SK-N-SH (cell line): Measurements from ENCODE around the gene WIPF2. TPM values are rescaled to one million over a fixed set of nuclear protein-coding genes. Genes with fewer than 3 reads are reported as not detected.
A peak's percentile ranks its signal among the peaks of the same experiment; 100 is the strongest.

Experiments
- CTCF ChIA-PET: fragments of 300-600, 350-600 bp; formaldehyde crosslinking; extraction: SDS; loops from one replicate; lab custom pipeline; 2021; lab: Yijun Ruan, JAX
- POLR2A ChIA-PET: fragments of 350-600 bp; sonication (Branson Sonifier 250); formaldehyde crosslinking; extraction: SDS; loops from one replicate; lab custom pipeline; 2020; ENCODE audit warnings: antibody characterized with exemption, inconsistent platforms; lab: Yijun Ruan, JAX
- DNase-seq: peaks from one replicate; pipeline ENCODE4 v3.0.0; 2012
- H2AFZ ChIP-seq: fragments of 200-600 bp; sonication (generic); 2 replicates; pipeline ENCODE4 v1.8.1; 2016; ENCODE audit warnings: antibody characterized with exemption, mild to moderate bottlenecking, low read depth
- H3F3A ChIP-seq: fragments of 200-600 bp; sonication (generic); replicated peaks from 2 replicates; pipeline ENCODE3; 2016; ENCODE audit warnings: antibody characterized with exemption, mild to moderate bottlenecking; ENCODE audit not compliant: insufficient read depth
- H3K27ac ChIP-seq, 2 experiments: fragments of 200-500 bp in 1 of 2; fragments of 200-600 bp in 1 of 2; sonication (Bioruptor generic) in 1 of 2; sonication (generic), shearing (Covaris generic) in 1 of 2; 2 replicates each; pipeline versions ENCODE4 v1.5.1 to v1.6.1; 2014 to 2016; ENCODE audit warnings: low read depth in 2 of 2, inconsistent platforms in 1 of 2, low read length in 1 of 2, mild to moderate bottlenecking in 1 of 2, mixed read lengths in 1 of 2
- H3K27me3 ChIP-seq: fragments of 200-600 bp; sonication (generic), shearing (Covaris generic); 2 replicates; pipeline ENCODE4 v1.6.1; 2016; ENCODE audit warnings: mixed run types; ENCODE audit not compliant: insufficient read depth
- H3K36me3 ChIP-seq, 2 experiments: fragments of 200-500 bp in 1 of 2; fragments of 200-600 bp in 1 of 2; sonication (Bioruptor generic) in 1 of 2; sonication (generic) in 1 of 2; replicated peaks in 1 of 2; 2 replicates each; pipeline versions ENCODE3 to v1.5.1; 2014 to 2016; ENCODE audit warnings: low read length in 1 of 2, mild to moderate bottlenecking in 1 of 2; ENCODE audit not compliant: insufficient read depth in 2 of 2, control insufficient read depth in 1 of 2
- H3K4me1 ChIP-seq, 2 experiments: fragments of 200-500 bp in 1 of 2; fragments of 200-600 bp in 1 of 2; sonication (Bioruptor generic) in 1 of 2; sonication (generic), shearing (Covaris generic) in 1 of 2; 2 replicates each; pipeline versions ENCODE4 v1.5.1 to v1.6.1; 2014 to 2016; ENCODE audit warnings: low read depth in 1 of 2, low read length in 1 of 2, mixed run types in 1 of 2; ENCODE audit not compliant: insufficient read depth in 2 of 2, control insufficient read depth in 1 of 2
- H3K4me2 ChIP-seq: fragments of 200-600 bp; sonication (generic), shearing (Covaris generic); 2 replicates; pipeline ENCODE4 v1.6.1; 2017; ENCODE audit warnings: mixed run types
- H3K4me3 ChIP-seq, 2 experiments: fragments of 200-500 bp in 1 of 2; fragments of 200-600 bp in 1 of 2; sonication (Bioruptor generic) in 1 of 2; sonication (generic), shearing (Covaris generic) in 1 of 2; 2 replicates each; pipeline versions ENCODE4 v1.5.1 to v1.8.1; 2014 to 2016; ENCODE audit warnings: low read depth in 2 of 2, inconsistent platforms in 1 of 2, low read length in 1 of 2, mild to moderate bottlenecking in 1 of 2, mixed read lengths in 1 of 2, moderate library complexity in 1 of 2
- H3K79me2 ChIP-seq: fragments of 200-600 bp; sonication (generic); 2 replicates; pipeline ENCODE4 v1.8.1; 2017; ENCODE audit warnings: mild to moderate bottlenecking; ENCODE audit not compliant: insufficient read depth
- H3K9ac ChIP-seq: fragments of 200-600 bp; sonication (generic); 2 replicates; pipeline ENCODE4 v1.6.1; 2017; ENCODE audit warnings: mixed run types
- H3K9me2 ChIP-seq: fragments of 200-600 bp; sonication (generic); 2 replicates; pipeline ENCODE4 v1.6.1; 2017; ENCODE audit warnings: mixed run types
- H3K9me3 ChIP-seq: fragments of 200-600 bp; sonication (generic); 2 replicates; pipeline ENCODE4 v1.6.1; 2017; ENCODE audit warnings: mixed run types, mild to moderate bottlenecking, moderate library complexity
- H4K20me1 ChIP-seq: fragments of 200-600 bp; sonication (generic); 2 replicates; pipeline ENCODE4 v1.6.1; 2017; ENCODE audit warnings: mild to moderate bottlenecking, mixed run types; ENCODE audit not compliant: insufficient read depth
- EP300 ChIP-seq, 2 experiments: IDR thresholded peaks; 2 replicates each; pipeline versions ENCODE4 v1.4.0 to v1.6.1; 2012; ENCODE audit warnings: borderline replicate concordance in 1 of 2, low read depth in 1 of 2, low read length in 1 of 2
- FOSL2 ChIP-seq: IDR thresholded peaks from 2 replicates; pipeline ENCODE4 v1.4.0; 2012; ENCODE audit warnings: low read depth, mild to moderate bottlenecking, moderate library complexity, borderline replicate concordance
- FOXJ3 ChIP-seq: sonication (generic); formaldehyde crosslinking; IDR thresholded peaks from 2 replicates; pipeline ENCODE4 v1.5.1; 2020; ENCODE audit warnings: mild to moderate bottlenecking, missing genetic modification reagents
- GABPA ChIP-seq: IDR thresholded peaks from 2 replicates; pipeline ENCODE4 v1.4.0; 2012; ENCODE audit warnings: low read depth, mild to moderate bottlenecking
- GATA2 ChIP-seq: sonication (generic); formaldehyde crosslinking; IDR thresholded peaks from 2 replicates; pipeline ENCODE4 v1.5.0; 2020; ENCODE audit warnings: mild to moderate bottlenecking, missing genetic modification reagents
- JUND ChIP-seq: IDR thresholded peaks from 2 replicates; pipeline ENCODE4 v1.4.0; 2012
- MEF2A ChIP-seq: IDR thresholded peaks from 2 replicates; pipeline ENCODE4 v1.4.0; 2012; ENCODE audit warnings: low read depth, borderline replicate concordance
- NFIC ChIP-seq: IDR thresholded peaks from 2 replicates; pipeline ENCODE4 v1.4.0; 2012; ENCODE audit warnings: borderline replicate concordance
- NRF1 ChIP-seq: IDR thresholded peaks from 2 replicates; pipeline ENCODE4 v1.6.1; 2012; ENCODE audit warnings: low read depth, mild to moderate bottlenecking, low read length
- RCOR1 ChIP-seq: fragments of 150-350 bp; IDR thresholded peaks from 2 replicates; pipeline ENCODE4 v1.6.1; 2017; ENCODE audit warnings: antibody characterized with exemption, low read length
- RXRA ChIP-seq: IDR thresholded peaks from 2 replicates; pipeline ENCODE4 v1.4.0; 2012; ENCODE audit warnings: low read depth, mild to moderate bottlenecking, borderline replicate concordance
- SMC3 ChIP-seq: IDR thresholded peaks from 2 replicates; pipeline ENCODE4 v1.6.1; 2012; ENCODE audit warnings: low read depth, low read length, improper control_type of control experiment
- TCF12 ChIP-seq: IDR thresholded peaks from 2 replicates; pipeline ENCODE4 v1.4.0; 2012
- TEAD4 ChIP-seq: IDR thresholded peaks from 2 replicates; pipeline ENCODE4 v1.4.0; 2012; ENCODE audit warnings: mild to moderate bottlenecking, borderline replicate concordance; ENCODE audit not compliant: insufficient read depth
- WGBS: methylation state at CpG from one replicate; pipeline ENCODE4 v1.1.6; 2017; ENCODE audit warnings: low lambda C conversion rate; 5-methylcytosine and 5-hydroxymethylcytosine counted together
- polyA plus RNA-seq, 3 experiments: library from polyadenylated mRNA; depleted of rRNA; stranded (reverse); fragments of >200 nt; gene quantifications; 2 replicates each; pipeline ENCODE4 v1.2.3, GENCODE V29; 2012
- TF ChIP-seq, protein P1 (sequence below): IDR thresholded peaks from 2 replicates; pipeline ENCODE4 v1.4.0; 2012; ENCODE audit warnings: low read depth, borderline replicate concordance
- TF ChIP-seq, protein P2 (sequence below): fragments of 200-600 bp; sonication (generic); IDR thresholded peaks from 2 replicates; pipeline ENCODE4 v1.6.1; 2017; ENCODE audit warnings: antibody characterized with exemption, mild to moderate bottlenecking, moderate library complexity
- TF ChIP-seq, protein P3 (sequence below): IDR thresholded peaks from 2 replicates; pipeline ENCODE4; 2012

Gene WIPF2
- polyA plus RNA-seq, 1 of the 3 experiments (the other 2 are of a cell fraction): 6.8 TPM

DNA sequence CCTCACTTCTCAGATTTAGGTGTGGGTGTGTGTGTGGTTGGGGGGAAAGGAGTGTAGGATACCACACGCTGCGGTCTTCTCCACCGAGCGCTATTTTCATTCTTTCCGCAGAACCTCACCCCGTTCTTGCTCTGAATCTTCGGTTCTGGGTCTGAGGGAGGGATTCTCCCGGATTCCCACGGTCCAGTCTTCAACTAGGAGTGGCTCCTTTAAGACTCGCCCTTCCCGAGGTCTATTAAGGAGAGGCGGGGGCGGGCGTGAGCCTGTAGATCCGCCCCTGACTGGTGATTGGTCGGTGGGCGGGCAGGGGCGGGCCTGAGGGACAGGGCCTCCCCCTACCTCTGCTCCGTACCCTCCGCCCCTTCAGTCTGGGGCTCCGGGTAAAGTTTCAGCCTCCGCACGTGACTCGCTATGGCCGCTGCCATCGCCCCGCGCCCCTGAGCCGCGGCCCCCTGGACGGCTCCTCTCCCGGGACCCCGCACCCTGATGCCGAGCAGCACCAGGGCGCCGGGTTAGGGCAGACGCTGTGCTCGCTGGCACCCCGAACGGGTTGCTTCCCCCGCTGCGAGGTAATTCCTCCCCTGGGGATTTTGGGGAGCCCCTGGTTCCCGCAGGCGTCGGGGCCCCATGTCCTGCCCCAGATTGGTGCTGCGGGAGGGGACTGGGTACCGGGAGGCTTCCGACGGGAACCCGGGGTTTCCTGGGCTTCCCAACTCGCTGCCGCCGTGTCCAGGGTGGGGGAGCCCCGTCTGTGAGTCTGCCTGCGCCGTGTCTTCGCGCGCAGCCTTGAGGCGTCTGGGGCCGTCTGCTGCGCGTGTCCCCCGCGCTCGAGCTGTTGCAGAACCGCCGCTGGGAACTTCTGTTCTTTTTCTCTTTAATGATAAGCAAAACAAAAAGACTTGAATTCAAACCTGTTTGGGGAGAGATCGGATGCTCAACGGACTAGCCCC is 99.1 kb downstream of the WIPF2 start (continued):
- TF ChIP-seq, protein P1, sequence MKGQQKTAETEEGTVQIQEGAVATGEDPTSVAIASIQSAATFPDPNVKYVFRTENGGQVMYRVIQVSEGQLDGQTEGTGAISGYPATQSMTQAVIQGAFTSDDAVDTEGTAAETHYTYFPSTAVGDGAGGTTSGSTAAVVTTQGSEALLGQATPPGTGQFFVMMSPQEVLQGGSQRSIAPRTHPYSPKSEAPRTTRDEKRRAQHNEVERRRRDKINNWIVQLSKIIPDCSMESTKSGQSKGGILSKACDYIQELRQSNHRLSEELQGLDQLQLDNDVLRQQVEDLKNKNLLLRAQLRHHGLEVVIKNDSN: peak; percentile 91
- TF ChIP-seq FOSL2 (no peak), FOXJ3 (CRISPR knock-in tag) (no peak), JUND (no peak), NRF1 (peak; percentile 55), RCOR1 (no peak), SMC3 (no peak), RXRA (no peak), TCF12 (no peak), EP300 (IDR thresholded peaks at IDR 0.05; ENCODE audit: borderline replicate concordance in 1 of 2, low read depth in 1 of 2, low read length in 1 of 2) (no peak), NFIC (no peak), GATA2 (CRISPR knock-in tag) (no peak)
- TF ChIP-seq, protein P2, sequence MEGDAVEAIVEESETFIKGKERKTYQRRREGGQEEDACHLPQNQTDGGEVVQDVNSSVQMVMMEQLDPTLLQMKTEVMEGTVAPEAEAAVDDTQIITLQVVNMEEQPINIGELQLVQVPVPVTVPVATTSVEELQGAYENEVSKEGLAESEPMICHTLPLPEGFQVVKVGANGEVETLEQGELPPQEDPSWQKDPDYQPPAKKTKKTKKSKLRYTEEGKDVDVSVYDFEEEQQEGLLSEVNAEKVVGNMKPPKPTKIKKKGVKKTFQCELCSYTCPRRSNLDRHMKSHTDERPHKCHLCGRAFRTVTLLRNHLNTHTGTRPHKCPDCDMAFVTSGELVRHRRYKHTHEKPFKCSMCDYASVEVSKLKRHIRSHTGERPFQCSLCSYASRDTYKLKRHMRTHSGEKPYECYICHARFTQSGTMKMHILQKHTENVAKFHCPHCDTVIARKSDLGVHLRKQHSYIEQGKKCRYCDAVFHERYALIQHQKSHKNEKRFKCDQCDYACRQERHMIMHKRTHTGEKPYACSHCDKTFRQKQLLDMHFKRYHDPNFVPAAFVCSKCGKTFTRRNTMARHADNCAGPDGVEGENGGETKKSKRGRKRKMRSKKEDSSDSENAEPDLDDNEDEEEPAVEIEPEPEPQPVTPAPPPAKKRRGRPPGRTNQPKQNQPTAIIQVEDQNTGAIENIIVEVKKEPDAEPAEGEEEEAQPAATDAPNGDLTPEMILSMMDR: no peak

DNA sequence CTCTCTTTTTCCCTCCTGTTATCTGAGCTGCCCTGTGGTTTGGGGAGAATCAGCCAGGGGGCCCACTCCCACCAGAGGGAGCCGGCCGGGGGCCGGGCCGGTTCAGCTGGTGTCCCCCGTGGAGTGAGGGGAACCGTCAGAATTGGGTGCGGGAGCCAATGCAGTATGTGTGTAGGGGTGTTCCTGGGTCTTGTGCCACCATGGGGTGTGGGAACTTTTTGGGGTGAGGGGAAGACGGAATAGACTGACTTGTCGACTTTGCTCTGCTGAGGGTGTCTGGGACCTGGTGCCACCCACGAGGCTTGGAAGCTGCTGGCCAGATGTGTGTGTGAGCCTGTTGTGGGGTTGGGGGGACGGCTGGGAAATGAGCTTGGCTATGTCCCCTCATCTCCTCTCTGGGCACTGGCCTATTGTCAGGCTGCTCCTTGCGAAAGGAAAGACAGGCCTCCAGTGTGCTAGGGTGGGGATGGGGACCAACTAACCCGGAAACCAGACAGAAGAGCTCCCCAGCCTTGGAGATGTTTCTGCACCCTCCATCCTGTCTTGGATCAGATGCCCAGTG is 99.8 kb downstream of the WIPF2 start:
- Histone ChIP-seq H3K9ac (peak overlapping the region; percentile 97), H4K20me1 (peaks cover 28% of the 10 kb centered on the region), H3K27ac (peak overlapping the region; percentile 86 to 95), H3K27me3 (no peaks in the 10 kb centered on the region), H3K79me2 (peaks cover 78% of the 10 kb centered on the region), H2AFZ (no peak overlapping the region), H3K4me3 (peak overlapping the region; percentile 89 to 96), H3K9me2 (no peaks in the 10 kb centered on the region), H3K4me1 (peaks cover 60 to 91% of the 10 kb centered on the region in 2 experiments), H3K9me3 (no peaks in the 10 kb centered on the region), H3K4me2 (peak overlapping the region; percentile 95), H3K36me3 (no peaks in the 10 kb centered on the region), H3F3A (peaks cover 37% of the 10 kb centered on the region)
- peak; percentile 47 for DNase-seq
- POLR2A ChIA-PET: interaction anchor here (1.1 to 1.8 kb wide), 4 partner anchors 10 to 32 kb away, joined by 4 to 7 read pairs (median 6); partner anchors contain the start of gene RARA
- TF ChIP-seq GABPA: no peak
- no peak for TF ChIP-seq RCOR1
- TF ChIP-seq, protein P2: peak; percentile 37; the same call in 1 of the 2 replicates
- no peak for TF ChIP-seq TEAD4
- TF ChIP-seq, protein P3, sequence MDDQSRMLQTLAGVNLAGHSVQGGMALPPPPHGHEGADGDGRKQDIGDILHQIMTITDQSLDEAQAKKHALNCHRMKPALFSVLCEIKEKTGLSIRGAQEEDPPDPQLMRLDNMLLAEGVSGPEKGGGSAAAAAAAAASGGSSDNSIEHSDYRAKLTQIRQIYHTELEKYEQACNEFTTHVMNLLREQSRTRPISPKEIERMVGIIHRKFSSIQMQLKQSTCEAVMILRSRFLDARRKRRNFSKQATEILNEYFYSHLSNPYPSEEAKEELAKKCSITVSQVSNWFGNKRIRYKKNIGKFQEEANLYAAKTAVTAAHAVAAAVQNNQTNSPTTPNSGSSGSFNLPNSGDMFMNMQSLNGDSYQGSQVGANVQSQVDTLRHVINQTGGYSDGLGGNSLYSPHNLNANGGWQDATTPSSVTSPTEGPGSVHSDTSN: no peak
- no peak for TF ChIP-seq MEF2A
- 0 out of 2 replicates have a peak, but pooled peaks have one; percentile 10 for TF ChIP-seq SMC3
- 4% methylated on average over 11 of the region's 13 CpGs for WGBS
- CTCF ChIA-PET: interaction anchor here (0.6 to 57.6 kb wide), 4 partner anchors 14 to 1584 kb away, joined by 3 to 1706 read pairs (median 854); partner anchors contain the start of genes CDC6, GJD3 and RARA
